GM04503 (cell line): ENCODE data around the gene TYW1.
"Not testable (repeated sequence)": the region's sequence is repeated elsewhere in the genome, so short reads cannot be mapped to it uniquely, and the experiment has no call there.

ENCODE experiments used
- DNase-seq: peaks from one replicate; pipeline ENCODE4 v3.0.0-alpha.2; 2012; ENCODE audit warnings: low read depth

Gene TYW1

GRCh38 chr7:66994691-66995049 is 2.0 kb upstream of the TYW1 start:
- peak; percentile 60 for DNase-seq

GRCh38 chr7:66995050-66995776 is 1.4 kb upstream of the TYW1 start, which contains the start of gene SBDS:
Gene SBDS (minus strand): TSS chr7:66995586. CDS start chr7:66995417, 169 bp downstream.
- DNase-seq = peak; percentile 95

- DNase-seq = not testable (repeated sequence)
Measured at GRCh38 chr7:67000601-67001258, 4.1 kb downstream of the TYW1 start.

GRCh38 chr7:67004145-67004544 is 7.5 kb downstream of the TYW1 start:
- DNase-seq = not testable (repeated sequence)

- DNase-seq = no peak
Measured at GRCh38 chr7:67006965-67007364, 10.3 kb downstream of the TYW1 start.

- no peak for DNase-seq
Measured at GRCh38 chr7:67008260-67008659, 11.6 kb downstream of the TYW1 start.

- DNase-seq = not testable (repeated sequence)
Measured at GRCh38 chr7:67009677-67010076, 13.0 kb downstream of the TYW1 start.

- not testable (repeated sequence) for DNase-seq
Measured at GRCh38 chr7:67014076-67014622, 17.5 kb downstream of the TYW1 start.

- not testable (repeated sequence) for DNase-seq
Measured at GRCh38 chr7:67017971-67018370, 21.3 kb downstream of the TYW1 start.

GRCh38 chr7:67018940-67019339 is 22.3 kb downstream of the TYW1 start:
- DNase-seq = no peak

- no peak for DNase-seq
Measured at GRCh38 chr7:67019562-67020390, 23.1 kb downstream of the TYW1 start.

- no peak for DNase-seq
Measured at GRCh38 chr7:67021260-67021659, 24.6 kb downstream of the TYW1 start.

- no peak for DNase-seq
Measured at GRCh38 chr7:67022511-67022910, 25.9 kb downstream of the TYW1 start.

- not testable (repeated sequence) for DNase-seq
Measured at GRCh38 chr7:67025459-67025858, 28.8 kb downstream of the TYW1 start.

GRCh38 chr7:67031685-67032084 is 35.1 kb downstream of the TYW1 start:
- not testable (repeated sequence) for DNase-seq

- no peak for DNase-seq
Measured at GRCh38 chr7:67033251-67033650, 36.6 kb downstream of the TYW1 start.

- not testable (repeated sequence) for DNase-seq
Measured at GRCh38 chr7:67036432-67037395, 40.1 kb downstream of the TYW1 start.

GRCh38 chr7:67040832-67041231 is 44.2 kb downstream of the TYW1 start:
- not testable (repeated sequence) for DNase-seq

- peak; percentile 66 for DNase-seq
Measured at GRCh38 chr7:67042781-67043558, 46.3 kb downstream of the TYW1 start.

- DNase-seq = not testable (repeated sequence)
Measured at GRCh38 chr7:67043559-67043930, 46.9 kb downstream of the TYW1 start.
